Gastrocnemius medialis (tissue), 4 donors: Measurements from ENCODE around the gene PI4K2B. TPM values are rescaled to one million over a fixed set of nuclear protein-coding genes. Genes with fewer than 3 reads are reported as not detected.

Experiments
- ATAC-seq, 2 donors: fragments of 150-250 bp; one replicate each; pipeline ENCODE4 v1.9.1; 2016
- DNase-seq, 2 donors: peaks; one replicate each; pipeline ENCODE4 v3.0.0-alpha.2; 2019
- H3K27ac ChIP-seq, 4 donors: fragments of 200-600 bp; sonication (generic); 1 replicate in 1 of 4; 2 replicates in 3 of 4; pipeline ENCODE4 v1.5.1; 2016 to 2018; ENCODE audit warnings: mild to moderate bottlenecking in 2 of 4, moderate library complexity in 1 of 4
- H3K27me3 ChIP-seq, 3 donors: fragments of 200-600 bp; sonication (generic) in 2 of 3; 1 replicate in 1 of 3; 2 replicates in 2 of 3; pipeline versions ENCODE4 v1.5.1 to v1.6.0; 2016 to 2019; ENCODE audit warnings: mild to moderate bottlenecking in 1 of 3, moderate library complexity in 1 of 3
- H3K36me3 ChIP-seq, 2 donors: fragments of 200-600 bp; sonication (generic) in 1 of 2; one replicate each; pipeline ENCODE4 v1.5.1; 2017 to 2018
- H3K4me1 ChIP-seq, 2 donors: fragments of 200-600 bp; sonication (generic) in 1 of 2; one replicate each; pipeline ENCODE4 v1.5.1; 2016 to 2017; ENCODE audit warnings: mild to moderate bottlenecking in 2 of 2
- H3K4me3 ChIP-seq, 4 donors: fragments of 200-600 bp; sonication (generic) in 3 of 4; 1 replicate in 1 of 4; 2 replicates in 3 of 4; pipeline ENCODE4 v1.5.1; 2016 to 2019; ENCODE audit warnings: mild to moderate bottlenecking in 2 of 4
- H3K9me3 ChIP-seq, 3 donors: fragments of 200-600 bp; sonication (generic) in 2 of 3; 1 replicate in 1 of 3; 2 replicates in 2 of 3; pipeline ENCODE4 v1.5.1; 2016 to 2019
- POLR2A ChIP-seq, 2 donors: fragments of 450-650 bp; IDR thresholded peaks; one replicate each; pipeline ENCODE4 v1.6.1; 2017; ENCODE audit warnings: antibody characterized with exemption in 2 of 2, mild to moderate bottlenecking in 2 of 2, moderate library complexity in 2 of 2
- in situ Hi-C, 4 donors: fragments of 200-750 bp; cut with MboI; loops; one replicate each; pipeline versions ENCODE4 v1.15.0 to v1.8.0; 2017; ENCODE audit warnings: low sequenced_read_pairs in 4 of 4
- intact Hi-C: fragments of 100-400 bp; cut with DNase I; formaldehyde crosslinking; loops from one replicate; pipeline ENCODE4 v1.15.1; 2023; ENCODE audit warnings: low total_unique reads
- total RNA-seq, 4 donors: library from RNA; depleted of rRNA; stranded (reverse); fragments of >200 nt; gene quantifications; one replicate each; pipeline versions ENCODE4 v1.1.0 to v1.2.3, GENCODE V29; 2016
- TF ChIP-seq, protein P1 (sequence below), 5 experiments: fragments of 450-650 bp in 3 of 5; fragments of 200-600 bp in 2 of 5; sonication (generic) in 2 of 5; IDR thresholded peaks in 4 of 5; conservative IDR thresholded peaks in 1 of 5; 1 replicate in 4 of 5; 2 replicates in 1 of 5; pipeline ENCODE4 v1.5.1; 2016 to 2019; ENCODE audit warnings: antibody characterized with exemption in 5 of 5, mild to moderate bottlenecking in 3 of 5, moderate library complexity in 3 of 5

PI4K2B gene
- 1 to 10 TPM in 3 of 4 donors, under 1 TPM in 1; 0.92 to 3.6 (median 3.0) TPM for total RNA-seq

DNA sequence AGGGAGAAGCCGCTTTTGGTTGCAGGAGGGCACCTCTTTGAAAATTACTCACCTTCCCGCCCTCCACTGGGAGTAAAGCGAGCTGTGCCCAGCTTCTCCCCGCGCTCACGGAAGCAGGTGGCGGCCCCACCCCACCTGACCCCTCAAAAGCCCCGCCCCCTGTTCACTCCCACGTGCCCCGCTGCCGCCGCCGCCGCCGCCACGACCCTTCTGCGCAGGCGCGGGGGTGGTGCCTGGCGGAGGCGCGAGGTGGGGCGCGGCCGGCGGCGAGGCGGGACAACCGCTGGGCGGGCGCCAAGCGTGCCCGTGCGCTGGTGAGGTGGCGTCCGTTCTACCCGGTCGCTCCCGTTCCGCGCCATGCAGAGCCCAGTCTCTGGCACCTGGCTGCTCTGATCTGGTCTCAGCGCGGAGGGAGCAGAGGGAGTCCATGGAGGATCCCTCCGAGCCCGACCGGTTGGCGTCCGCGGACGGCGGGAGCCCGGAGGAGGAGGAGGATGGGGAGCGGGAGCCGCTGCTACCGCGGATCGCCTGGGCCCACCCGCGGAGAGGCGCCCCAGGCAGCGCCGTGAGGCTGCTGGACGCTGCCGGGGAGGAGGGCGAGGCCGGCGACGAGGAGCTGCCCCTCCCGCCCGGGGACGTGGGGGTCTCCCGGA lies at the start of gene PI4K2B:
PI4K2B (plus strand) TSS at position 297 of the 653 bp plus-strand sequence; CDS start at position 428, 131 bp downstream.
- Histone ChIP-seq H3K36me3 (no peaks in the 10 kb centered on the region), H3K9me3 (peaks cover 0 to 7% (median 0%) of the 10 kb centered on the region in 3 donors), H3K27me3 (no peaks in the 10 kb centered on the region), H3K27ac (peak within 1 kb of the TSS; percentile 89 to 98 (median 94)), H3K4me1 (peaks cover 3 to 11% of the 10 kb centered on the region in 2 donors), H3K4me3 (peak within 1 kb of the TSS; percentile 78 to 92 (median 80))
- intact Hi-C loops, result loop anchor here (1.0 to 10.0 kb wide), 7 partner anchors 61 to 1091 kb away; partner anchors contain the start of genes ANAPC4, DHX15, RBPJ and SEPSECS
- ATAC-seq (peak; percentile 89 to 92), DNase-seq (peak; percentile 73 to 86)
- in situ Hi-C loops, result loop anchor here in 2 of 4 donors (10.0 kb wide), 2 partner anchors 59 to 71 kb away; no protein-coding TSS in a partner anchor
- TF ChIP-seq POLR2A (IDR thresholded peaks at IDR 0.05), result peak; percentile 79 to 83
- TF ChIP-seq, protein P1, sequence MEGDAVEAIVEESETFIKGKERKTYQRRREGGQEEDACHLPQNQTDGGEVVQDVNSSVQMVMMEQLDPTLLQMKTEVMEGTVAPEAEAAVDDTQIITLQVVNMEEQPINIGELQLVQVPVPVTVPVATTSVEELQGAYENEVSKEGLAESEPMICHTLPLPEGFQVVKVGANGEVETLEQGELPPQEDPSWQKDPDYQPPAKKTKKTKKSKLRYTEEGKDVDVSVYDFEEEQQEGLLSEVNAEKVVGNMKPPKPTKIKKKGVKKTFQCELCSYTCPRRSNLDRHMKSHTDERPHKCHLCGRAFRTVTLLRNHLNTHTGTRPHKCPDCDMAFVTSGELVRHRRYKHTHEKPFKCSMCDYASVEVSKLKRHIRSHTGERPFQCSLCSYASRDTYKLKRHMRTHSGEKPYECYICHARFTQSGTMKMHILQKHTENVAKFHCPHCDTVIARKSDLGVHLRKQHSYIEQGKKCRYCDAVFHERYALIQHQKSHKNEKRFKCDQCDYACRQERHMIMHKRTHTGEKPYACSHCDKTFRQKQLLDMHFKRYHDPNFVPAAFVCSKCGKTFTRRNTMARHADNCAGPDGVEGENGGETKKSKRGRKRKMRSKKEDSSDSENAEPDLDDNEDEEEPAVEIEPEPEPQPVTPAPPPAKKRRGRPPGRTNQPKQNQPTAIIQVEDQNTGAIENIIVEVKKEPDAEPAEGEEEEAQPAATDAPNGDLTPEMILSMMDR (IDR thresholded peaks at IDR 0.05 in 4 of 5, conservative IDR thresholded peaks at IDR 0.05 in 1 of 5), result no peak

DNA sequence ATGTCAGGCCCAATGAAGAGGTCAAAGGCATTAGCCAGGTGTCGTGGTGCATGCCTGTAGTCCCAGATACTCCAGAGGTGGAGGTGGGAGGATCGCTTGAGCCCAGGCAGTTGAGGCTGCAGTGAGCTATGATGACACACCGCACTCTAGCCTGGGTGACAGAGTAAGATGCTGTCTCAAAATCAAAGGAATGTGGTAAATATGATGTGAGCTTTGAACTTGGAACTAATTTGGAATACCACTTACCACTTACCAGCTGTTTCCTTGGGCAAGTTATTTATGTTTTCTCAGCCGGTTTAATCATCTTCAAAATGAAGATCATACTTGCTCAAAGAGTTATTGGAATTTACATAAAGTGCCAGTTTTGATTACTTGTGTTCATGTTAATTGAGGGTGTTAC lies 49.8 kb upstream of the PI4K2B start:
- H3K27ac ChIP-seq, result no peak overlapping the region
- H3K4me1 ChIP-seq, result no peaks in the 10 kb centered on the region
- no peak for TF ChIP-seq POLR2A (IDR thresholded peaks at IDR 0.05)
- TF ChIP-seq, protein P1 (IDR thresholded peaks at IDR 0.05 in 4 of 5, conservative IDR thresholded peaks at IDR 0.05 in 1 of 5), result no peak
- H3K4me3 ChIP-seq, result no peak overlapping the region
- H3K9me3 ChIP-seq, result no peaks in the 10 kb centered on the region
- DNase-seq (no peak), ATAC-seq (no peak)
- no peaks in the 10 kb centered on the region for H3K36me3 ChIP-seq
- H3K27me3 ChIP-seq, result no peaks in the 10 kb centered on the region
- in situ Hi-C loops (no loop called here), intact Hi-C loops (no loop called here)

DNA sequence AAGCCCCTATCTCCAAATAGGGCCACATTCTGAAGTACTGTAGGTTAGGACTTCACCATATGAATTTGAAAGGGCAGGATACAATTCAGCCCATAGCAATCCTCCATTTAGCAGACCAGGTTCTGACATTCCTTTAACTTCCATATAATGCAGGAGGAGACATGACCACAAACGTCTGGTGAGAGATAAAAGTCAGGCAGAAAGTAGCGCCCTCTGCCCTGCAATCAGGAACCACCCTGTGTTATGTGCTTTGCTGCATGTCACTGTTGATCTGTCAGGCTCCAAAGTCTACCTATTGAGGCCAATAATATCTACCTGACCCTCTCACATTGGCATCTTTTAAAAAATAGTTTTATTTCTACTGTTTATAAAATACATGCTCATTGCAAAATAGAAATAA lies 43.4 kb upstream of the PI4K2B start:
- DNase-seq (no peak), ATAC-seq (no peak)
- Histone ChIP-seq H3K36me3 (no peaks in the 10 kb centered on the region), H3K27ac (no peak overlapping the region), H3K27me3 (no peaks in the 10 kb centered on the region), H3K4me3 (no peak overlapping the region), H3K4me1 (no peaks in the 10 kb centered on the region), H3K9me3 (no peaks in the 10 kb centered on the region)
- intact Hi-C loops (no loop called here), in situ Hi-C loops (no loop called here)
- TF ChIP-seq POLR2A (IDR thresholded peaks at IDR 0.05), result no peak
- TF ChIP-seq, protein P1 (IDR thresholded peaks at IDR 0.05 in 4 of 5, conservative IDR thresholded peaks at IDR 0.05 in 1 of 5), result no peak

DNA sequence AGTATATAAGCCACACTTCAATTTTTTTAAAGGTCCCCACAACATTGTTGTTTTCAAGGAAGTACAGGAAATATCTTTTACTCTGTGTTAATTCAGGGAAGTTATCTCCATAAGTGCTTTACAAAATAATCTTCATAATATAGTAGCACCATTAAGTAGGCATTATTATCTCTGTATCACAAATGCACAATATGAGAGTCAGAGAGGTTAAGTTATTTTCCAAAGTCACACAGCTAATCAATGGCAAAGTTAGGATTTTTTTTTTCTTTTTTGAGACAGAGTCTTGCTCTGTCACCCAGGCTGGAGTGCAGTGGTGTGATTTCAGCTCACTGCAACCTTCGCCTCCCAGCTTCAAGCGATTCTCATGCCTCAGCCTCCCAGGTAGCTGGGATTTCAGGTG lies 35.1 kb upstream of the PI4K2B start:
- intact Hi-C loops, result no loop called here
- TF ChIP-seq, protein P1 (IDR thresholded peaks at IDR 0.05 in 4 of 5, conservative IDR thresholded peaks at IDR 0.05 in 1 of 5), result no peak
- no peak for TF ChIP-seq POLR2A (IDR thresholded peaks at IDR 0.05)
- ATAC-seq (no peak), DNase-seq (no peak)
- peaks cover 0 to 3% of the 10 kb centered on the region in 2 donors for H3K36me3 ChIP-seq
- H3K27ac ChIP-seq, result no peak overlapping the region
- H3K27me3 ChIP-seq, result no peaks in the 10 kb centered on the region
- no peaks in the 10 kb centered on the region for H3K4me1 ChIP-seq
- H3K9me3 ChIP-seq, result no peaks in the 10 kb centered on the region
- no peak overlapping the region for H3K4me3 ChIP-seq
- in situ Hi-C loops, result no loop called here
